HG03025 (cell line): Measurements from ENCODE around the gene SEMA5A.

Experiments
- ATAC-seq: cut with Tn5 transposase; IDR thresholded peaks from one replicate; pipeline ENCODE4 v1.9.1; 2021; ENCODE audit warnings: mild to moderate bottlenecking, moderate library complexity; ENCODE audit not compliant: unreplicated experiment, low FRiP score

Gene SEMA5A

DNA sequence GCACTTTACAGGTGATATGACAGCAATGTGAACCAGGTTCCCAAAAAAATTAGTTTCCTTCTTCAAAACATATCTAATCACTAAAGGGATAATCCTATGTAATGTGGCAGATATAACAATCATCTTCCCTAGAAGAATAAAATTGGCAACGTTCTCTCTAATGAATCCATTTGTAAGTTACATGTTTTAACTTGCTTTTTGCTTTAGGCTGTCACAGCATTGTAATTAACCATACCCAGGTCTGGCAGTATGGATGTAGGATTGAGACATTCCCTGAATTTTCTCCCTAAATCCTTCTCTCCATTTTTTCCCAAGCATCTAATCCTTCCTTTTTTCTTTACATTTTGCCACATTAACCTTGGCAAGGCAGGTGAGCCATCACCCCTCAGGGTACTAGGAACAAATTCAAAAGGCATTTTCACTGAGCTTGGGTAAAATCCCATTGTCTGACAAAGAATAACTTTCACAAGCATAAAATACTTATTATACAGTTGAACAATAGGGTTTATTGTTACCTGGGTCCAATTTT is 548.3 kb downstream of the SEMA5A start:
- ATAC-seq: no peak

GRCh38 chr5:8993031-8993430 is 552.8 kb downstream of the SEMA5A start:
- no peak for ATAC-seq
